Measurements from ENCODE around the gene FXR2. TPM values are rescaled to one million over a fixed set of nuclear protein-coding genes. Genes with fewer than 3 reads are reported as not detected.

Gene FXR2
- total RNA-seq, 1 experiment from 2014 or later: 35.1 TPM

GRCh38 chr17:7655541-7655840 is 40.8 kb upstream of the FXR2 start:
- POLR2A ChIA-PET: interaction anchor here (0.5 to 2.4 kb wide), 2 partner anchors 28 to 121 kb away, joined by 4 to 20 read pairs; partner anchors contain the start of gene SAT2
- H3K4me1 Mint-ChIP-seq: peaks cover 49% of the 10 kb centered on the region
- peak overlapping the region; percentile 82; the same call in 1 of the 2 replicates for H3K27ac Mint-ChIP-seq
- H3K27me3 Mint-ChIP-seq (ENCODE audit: low read depth): peaks cover 23% of the 10 kb centered on the region
- H3K9me3 Mint-ChIP-seq: no peaks in the 10 kb centered on the region
- H3K4me3 Mint-ChIP-seq: no peak overlapping the region
- DNase-seq (ENCODE audit: low spot score): no peak
- peaks cover 28% of the 10 kb centered on the region for H3K36me3 Mint-ChIP-seq
- ATAC-seq: no peak
- CTCF ChIA-PET: interaction anchor here (1.1 to 6.9 kb wide), 7 partner anchors 14 to 61 kb away, joined by 4 to 68 read pairs (median 17); partner anchors contain the start of genes DNAH2, EFNB3, SAT2 and SHBG
- TF ChIP-seq, protein P1, sequence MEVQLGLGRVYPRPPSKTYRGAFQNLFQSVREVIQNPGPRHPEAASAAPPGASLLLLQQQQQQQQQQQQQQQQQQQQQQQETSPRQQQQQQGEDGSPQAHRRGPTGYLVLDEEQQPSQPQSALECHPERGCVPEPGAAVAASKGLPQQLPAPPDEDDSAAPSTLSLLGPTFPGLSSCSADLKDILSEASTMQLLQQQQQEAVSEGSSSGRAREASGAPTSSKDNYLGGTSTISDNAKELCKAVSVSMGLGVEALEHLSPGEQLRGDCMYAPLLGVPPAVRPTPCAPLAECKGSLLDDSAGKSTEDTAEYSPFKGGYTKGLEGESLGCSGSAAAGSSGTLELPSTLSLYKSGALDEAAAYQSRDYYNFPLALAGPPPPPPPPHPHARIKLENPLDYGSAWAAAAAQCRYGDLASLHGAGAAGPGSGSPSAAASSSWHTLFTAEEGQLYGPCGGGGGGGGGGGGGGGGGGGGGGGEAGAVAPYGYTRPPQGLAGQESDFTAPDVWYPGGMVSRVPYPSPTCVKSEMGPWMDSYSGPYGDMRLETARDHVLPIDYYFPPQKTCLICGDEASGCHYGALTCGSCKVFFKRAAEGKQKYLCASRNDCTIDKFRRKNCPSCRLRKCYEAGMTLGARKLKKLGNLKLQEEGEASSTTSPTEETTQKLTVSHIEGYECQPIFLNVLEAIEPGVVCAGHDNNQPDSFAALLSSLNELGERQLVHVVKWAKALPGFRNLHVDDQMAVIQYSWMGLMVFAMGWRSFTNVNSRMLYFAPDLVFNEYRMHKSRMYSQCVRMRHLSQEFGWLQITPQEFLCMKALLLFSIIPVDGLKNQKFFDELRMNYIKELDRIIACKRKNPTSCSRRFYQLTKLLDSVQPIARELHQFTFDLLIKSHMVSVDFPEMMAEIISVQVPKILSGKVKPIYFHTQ (CRISPR knock-in tag; IDR thresholded peaks at IDR 0.05): no peak
- no peak for TF ChIP-seq NR1H2 (CRISPR knock-in tag; IDR thresholded peaks at IDR 0.05)
- TF ChIP-seq, protein P2, sequence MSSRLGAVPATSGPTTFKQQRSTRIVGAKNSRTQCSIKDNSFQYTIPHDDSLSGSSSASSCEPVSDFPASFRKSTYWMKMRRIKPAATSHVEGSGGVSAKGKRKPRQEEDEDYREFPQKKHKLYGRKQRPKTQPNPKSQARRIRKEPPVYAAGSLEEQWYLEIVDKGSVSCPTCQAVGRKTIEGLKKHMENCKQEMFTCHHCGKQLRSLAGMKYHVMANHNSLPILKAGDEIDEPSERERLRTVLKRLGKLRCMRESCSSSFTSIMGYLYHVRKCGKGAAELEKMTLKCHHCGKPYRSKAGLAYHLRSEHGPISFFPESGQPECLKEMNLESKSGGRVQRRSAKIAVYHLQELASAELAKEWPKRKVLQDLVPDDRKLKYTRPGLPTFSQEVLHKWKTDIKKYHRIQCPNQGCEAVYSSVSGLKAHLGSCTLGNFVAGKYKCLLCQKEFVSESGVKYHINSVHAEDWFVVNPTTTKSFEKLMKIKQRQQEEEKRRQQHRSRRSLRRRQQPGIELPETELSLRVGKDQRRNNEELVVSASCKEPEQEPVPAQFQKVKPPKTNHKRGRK (CRISPR knock-in tag; IDR thresholded peaks at IDR 0.05; ENCODE audit: borderline replicate concordance): no peak
- TF ChIP-seq PRRX2 (CRISPR knock-in tag; IDR thresholded peaks at IDR 0.05): no peak
- TF ChIP-seq FOXP1 (CRISPR knock-in tag; IDR thresholded peaks at IDR 0.05; ENCODE audit: borderline replicate concordance): peak; percentile 35; the same call in 1 of the 2 replicates
- TF ChIP-seq STAT6 (CRISPR knock-in tag; conservative IDR thresholded peaks at IDR 0.05; ENCODE audit: low read depth): no peak

DNA sequence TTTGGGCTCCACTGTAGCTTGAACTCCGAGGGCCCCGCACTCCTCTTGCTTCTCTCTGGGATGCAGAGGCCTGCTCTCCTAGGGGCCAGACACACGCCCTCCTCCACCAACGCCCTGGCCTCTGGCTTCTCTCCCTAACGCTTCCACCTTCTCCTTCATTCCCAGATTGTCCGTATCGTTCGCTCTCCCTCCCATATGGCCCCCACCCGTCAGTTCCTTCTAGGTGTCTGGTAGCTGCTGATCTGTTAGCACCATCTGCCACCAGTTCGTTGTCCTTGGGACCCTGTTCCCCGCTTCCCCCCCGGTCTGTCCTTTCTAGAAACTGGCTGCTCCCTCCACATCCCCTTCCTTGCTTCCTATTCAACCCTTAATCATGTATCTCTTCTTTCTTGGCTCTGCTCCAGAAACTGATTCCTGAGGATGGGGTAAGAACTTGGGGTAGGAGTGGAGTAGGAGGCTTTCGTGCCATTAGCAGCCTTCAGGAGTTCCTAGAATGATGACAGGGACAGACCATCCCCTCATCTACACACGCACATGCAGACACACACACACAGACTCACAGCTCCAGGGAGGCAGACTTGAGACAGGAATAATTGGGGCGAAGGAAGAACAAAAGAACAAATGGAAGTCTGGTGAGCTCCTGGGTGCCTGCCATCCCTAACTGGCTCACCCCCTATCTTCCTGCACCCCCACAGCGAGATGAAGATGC is 40.3 kb upstream of the FXR2 start:
- ChIA-PET CTCF (interaction anchor here (1.1 to 7.5 kb wide), 7 partner anchors 13 to 62 kb away, joined by 4 to 88 read pairs (median 17); partner anchors contain the start of genes DNAH2, EFNB3, SHBG and TP53), POLR2A (no interaction called here)
- H3K27ac Mint-ChIP-seq: no peak overlapping the region
- no peak for TF ChIP-seq ZNF423 (CRISPR knock-in tag; IDR thresholded peaks at IDR 0.05)
- TF ChIP-seq ETV6 (CRISPR knock-in tag; IDR thresholded peaks at IDR 0.05): no peak
- TF ChIP-seq CDX4 (CRISPR knock-in tag; IDR thresholded peaks at IDR 0.05; ENCODE audit: borderline replicate concordance): no peak
- TF ChIP-seq ZNF219 (CRISPR knock-in tag; IDR thresholded peaks at IDR 0.05; ENCODE audit: borderline replicate concordance): no peak
- H3K4me1 Mint-ChIP-seq: peaks cover 54% of the 10 kb centered on the region
- DNase-seq (ENCODE audit: low spot score) (no peak), ATAC-seq (no peak)
- H3K27me3 Mint-ChIP-seq (ENCODE audit: low read depth): peaks cover 28% of the 10 kb centered on the region
- H3K4me3 Mint-ChIP-seq: no peak overlapping the region
- peaks cover 28% of the 10 kb centered on the region for H3K36me3 Mint-ChIP-seq
- no peaks in the 10 kb centered on the region for H3K9me3 Mint-ChIP-seq
